ENCODE measurements around the gene TAF5L. TPM values are rescaled to one million over a fixed set of nuclear protein-coding genes. Genes with fewer than 3 reads are reported as not detected.

TAF5L gene
- total RNA-seq, 1 donor from 2014 or later: 8.5 TPM

- Histone ChIP-seq H3K9ac (no peak overlapping the region), H3K27ac (no peak overlapping the region), H3K27me3 (no peaks in the 10 kb centered on the region), H3K4me1 (peaks cover 7% of the 10 kb centered on the region), H3K79me2 (ENCODE audit: low read depth) (peaks cover 73% of the 10 kb centered on the region), H3K4me2 (no peak overlapping the region), H3K4me3 (no peak overlapping the region), H4K20me1 (ENCODE audit: low read depth) (peaks cover 17% of the 10 kb centered on the region), H3K9me3 (ENCODE audit: low read depth) (no peaks in the 10 kb centered on the region), H3F3A (ENCODE audit: low read depth) (no peaks in the 10 kb centered on the region), H2AFZ (replicated peaks) (no peak overlapping the region), H3K36me3 (no peaks in the 10 kb centered on the region)
- Mint-ChIP-seq H3K27ac (no peak overlapping the region), H3K9me3 (no peaks in the 10 kb centered on the region), H3K4me3 (no peak overlapping the region), H3K4me1 (peaks cover 7% of the 10 kb centered on the region), H3K36me3 (peaks cover 9% of the 10 kb centered on the region), H3K27me3 (ENCODE audit: insufficient read depth, low read depth) (no peaks in the 10 kb centered on the region)
- TF ChIP-seq EZH2phosphoT487 (IDR thresholded peaks at IDR 0.05): no peak
- no peak for TF ChIP-seq EZH2 (IDR thresholded peaks at IDR 0.05)
- TF ChIP-seq CTCF (IDR thresholded peaks at IDR 0.05): no peak
- no peak for DNase-seq (ENCODE audit: low spot score)
Measured at GRCh38 chr1:229631966-229632365, 6.0 kb upstream of the TAF5L start.

DNA sequence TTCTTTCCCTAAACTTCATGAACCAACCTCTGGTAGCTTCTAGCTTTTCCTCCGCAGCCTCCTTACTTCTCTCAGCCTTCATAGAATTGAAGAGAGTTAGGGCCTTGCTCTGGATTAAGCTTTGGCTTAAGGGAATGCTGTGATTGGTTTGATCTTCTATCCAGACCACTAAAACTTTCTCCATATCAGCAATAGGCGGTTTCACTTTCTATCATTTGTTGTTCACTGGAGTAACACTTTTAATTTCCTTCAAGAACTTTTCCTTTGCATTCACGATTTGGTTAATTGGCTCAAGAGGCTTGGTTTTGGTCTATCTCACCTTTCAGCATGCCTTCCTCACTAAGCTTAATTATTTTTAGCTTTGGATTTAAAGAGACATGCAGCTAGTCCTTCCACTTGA, 5.2 kb upstream of the TAF5L start:
- H3K9me3 Mint-ChIP-seq: no peaks in the 10 kb centered on the region
- peaks cover 81% of the 10 kb centered on the region for H3K79me2 ChIP-seq (ENCODE audit: low read depth)
- no peak overlapping the region for H3K27ac Mint-ChIP-seq

GRCh38 chr1:229629261-229629660, 3.3 kb upstream of the TAF5L start:
- H3K27ac Mint-ChIP-seq: no peak overlapping the region
- peaks cover 21% of the 10 kb centered on the region for H3K4me1 Mint-ChIP-seq
- Histone ChIP-seq H3K9ac (no peak overlapping the region), H3K9me3 (ENCODE audit: low read depth) (no peaks in the 10 kb centered on the region), H3K4me1 (peaks cover 15% of the 10 kb centered on the region), H3K27me3 (no peaks in the 10 kb centered on the region), H2AFZ (replicated peaks) (no peak overlapping the region), H3K36me3 (no peaks in the 10 kb centered on the region), H3K4me2 (no peak overlapping the region), H3K4me3 (no peak overlapping the region), H3K27ac (no peak overlapping the region), H3K79me2 (ENCODE audit: low read depth) (peaks cover 92% of the 10 kb centered on the region), H3F3A (ENCODE audit: low read depth) (peaks cover 13% of the 10 kb centered on the region), H4K20me1 (ENCODE audit: low read depth) (peaks cover 30% of the 10 kb centered on the region)
- TF ChIP-seq CTCF (IDR thresholded peaks at IDR 0.05) (no peak), EZH2 (IDR thresholded peaks at IDR 0.05) (no peak), EZH2phosphoT487 (IDR thresholded peaks at IDR 0.05) (no peak)
- no peak overlapping the region for H3K4me3 Mint-ChIP-seq
- no peak for DNase-seq (ENCODE audit: low spot score)
- peaks cover 2% of the 10 kb centered on the region for H3K27me3 Mint-ChIP-seq (ENCODE audit: insufficient read depth, low read depth)
- no peaks in the 10 kb centered on the region for H3K9me3 Mint-ChIP-seq
- peaks cover 4% of the 10 kb centered on the region for H3K36me3 Mint-ChIP-seq

More for the DNA sequence above, 5.2 kb upstream of the TAF5L start:
- Mint-ChIP-seq H3K27me3 (ENCODE audit: insufficient read depth, low read depth) (no peaks in the 10 kb centered on the region), H3K36me3 (peaks cover 7% of the 10 kb centered on the region), H3K4me1 (peaks cover 13% of the 10 kb centered on the region), H3K4me3 (no peak overlapping the region)
- Histone ChIP-seq H2AFZ (replicated peaks) (no peak overlapping the region), H3K27me3 (no peaks in the 10 kb centered on the region), H3K4me3 (no peak overlapping the region), H3K36me3 (no peaks in the 10 kb centered on the region), H3K9ac (no peak overlapping the region), H4K20me1 (ENCODE audit: low read depth) (peaks cover 21% of the 10 kb centered on the region), H3K4me1 (peaks cover 9% of the 10 kb centered on the region), H3K4me2 (no peak overlapping the region), H3F3A (ENCODE audit: low read depth) (peaks cover 4% of the 10 kb centered on the region), H3K27ac (no peak overlapping the region), H3K9me3 (ENCODE audit: low read depth) (no peaks in the 10 kb centered on the region)
- no peak for DNase-seq (ENCODE audit: low spot score)
- TF ChIP-seq EZH2phosphoT487 (IDR thresholded peaks at IDR 0.05) (no peak), EZH2 (IDR thresholded peaks at IDR 0.05) (no peak), CTCF (IDR thresholded peaks at IDR 0.05) (no peak)
